Mucosa of descending colon (tissue), 3 donors: ENCODE measurements around the gene C18orf63. TPM values are rescaled to one million over a fixed set of nuclear protein-coding genes. Genes with fewer than 3 reads are reported as not detected.
A peak's percentile ranks its signal among the peaks of the same experiment; 100 is the strongest.

Experiments used
- ATAC-seq: fragments of 200-7000 bp; cut with Tn5 transposase; one replicate; pipeline ENCODE4 v1.9.1; 2020; ENCODE audit warnings: mild to moderate bottlenecking, moderate library complexity
- DNase-seq, 3 donors: peaks; one replicate each; pipeline ENCODE4 v3.0.0-alpha.2; 2020
- H3K36me3 ChIP-seq: fragments of 200-600 bp; one replicate; pipeline ENCODE4 v1.8.0; 2021; ENCODE audit warnings: low read depth, mild to moderate bottlenecking
- H3K4me1 ChIP-seq: fragments of 200-600 bp; one replicate; pipeline ENCODE4 v1.8.0; 2021; ENCODE audit warnings: low read depth, mild to moderate bottlenecking
- H3K4me3 ChIP-seq: fragments of 200-600 bp; one replicate; pipeline ENCODE4 v1.8.0; 2021; ENCODE audit warnings: mild to moderate bottlenecking
- H3K9me3 ChIP-seq: fragments of 200-600 bp; one replicate; pipeline ENCODE4 v1.8.0; 2021; ENCODE audit warnings: mild to moderate bottlenecking
- intact Hi-C, 2 donors: fragments of 100-400 bp; cut with DNase I in 1 of 2; cut with micrococcal nuclease in 1 of 2; formaldehyde crosslinking; loops; one replicate each; pipeline versions ENCODE4 v1.11.0 to v1.11.1; 2022; cut with DNase I, micrococcal nuclease
- total RNA-seq, 3 donors: library from RNA; stranded (reverse); fragmentation: NEBNext Ultra II Directional in 2 of 3; extraction: Animal tissue kit (Norgen Biotek cat#: 25700) in 2 of 3; gene quantifications; one replicate each; pipeline versions ENCODE4 v1.2.1 to v1.2.4, GENCODE V29; 2021 to 2023
- TF ChIP-seq, protein P1 (sequence below): fragments of 200-600 bp; IDR thresholded peaks from one replicate; pipeline ENCODE4 v1.8.0; 2022; ENCODE audit warnings: antibody characterized with exemption, mild to moderate bottlenecking
- donor health status: DM: no; HTN: no; CAD: no; lungs with moderate emphysema.
- donor health status: DM: no; HTN: no; CAD: no.
- donor health status: DM: no; HTN: yes; CAD: no.

C18orf63 gene
- total RNA-seq, 3 donors from 2014 or later = not detected

DNA sequence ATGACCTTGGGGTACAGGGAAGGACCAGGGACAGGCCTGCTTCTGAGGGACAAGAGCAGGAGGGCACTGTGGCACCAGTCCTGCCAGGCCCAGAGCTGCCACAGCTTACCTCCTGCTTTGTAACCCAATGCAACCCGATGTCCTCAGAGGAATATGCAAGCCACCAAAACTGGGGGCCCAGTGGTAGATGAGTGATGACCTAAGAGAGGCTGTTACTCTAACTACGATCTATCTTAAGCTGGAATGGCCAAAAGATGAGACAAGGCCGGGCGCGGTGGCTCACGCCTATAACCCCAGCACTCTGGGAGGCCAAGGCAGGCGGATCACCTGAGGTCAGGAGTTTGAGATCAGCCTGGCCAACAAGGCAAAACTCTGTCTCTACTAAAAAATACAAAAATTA, 36.7 kb upstream of the C18orf63 start:
- Histone ChIP-seq H3K4me1 (peaks cover 27% of the 10 kb centered on the region), H3K4me3 (no peak overlapping the region), H3K36me3 (no peaks in the 10 kb centered on the region), H3K9me3 (no peaks in the 10 kb centered on the region)
- DNase-seq (no peak), ATAC-seq (no peak)
- intact Hi-C loops = no loop called here
- TF ChIP-seq, protein P1, sequence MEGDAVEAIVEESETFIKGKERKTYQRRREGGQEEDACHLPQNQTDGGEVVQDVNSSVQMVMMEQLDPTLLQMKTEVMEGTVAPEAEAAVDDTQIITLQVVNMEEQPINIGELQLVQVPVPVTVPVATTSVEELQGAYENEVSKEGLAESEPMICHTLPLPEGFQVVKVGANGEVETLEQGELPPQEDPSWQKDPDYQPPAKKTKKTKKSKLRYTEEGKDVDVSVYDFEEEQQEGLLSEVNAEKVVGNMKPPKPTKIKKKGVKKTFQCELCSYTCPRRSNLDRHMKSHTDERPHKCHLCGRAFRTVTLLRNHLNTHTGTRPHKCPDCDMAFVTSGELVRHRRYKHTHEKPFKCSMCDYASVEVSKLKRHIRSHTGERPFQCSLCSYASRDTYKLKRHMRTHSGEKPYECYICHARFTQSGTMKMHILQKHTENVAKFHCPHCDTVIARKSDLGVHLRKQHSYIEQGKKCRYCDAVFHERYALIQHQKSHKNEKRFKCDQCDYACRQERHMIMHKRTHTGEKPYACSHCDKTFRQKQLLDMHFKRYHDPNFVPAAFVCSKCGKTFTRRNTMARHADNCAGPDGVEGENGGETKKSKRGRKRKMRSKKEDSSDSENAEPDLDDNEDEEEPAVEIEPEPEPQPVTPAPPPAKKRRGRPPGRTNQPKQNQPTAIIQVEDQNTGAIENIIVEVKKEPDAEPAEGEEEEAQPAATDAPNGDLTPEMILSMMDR = no peak

DNA sequence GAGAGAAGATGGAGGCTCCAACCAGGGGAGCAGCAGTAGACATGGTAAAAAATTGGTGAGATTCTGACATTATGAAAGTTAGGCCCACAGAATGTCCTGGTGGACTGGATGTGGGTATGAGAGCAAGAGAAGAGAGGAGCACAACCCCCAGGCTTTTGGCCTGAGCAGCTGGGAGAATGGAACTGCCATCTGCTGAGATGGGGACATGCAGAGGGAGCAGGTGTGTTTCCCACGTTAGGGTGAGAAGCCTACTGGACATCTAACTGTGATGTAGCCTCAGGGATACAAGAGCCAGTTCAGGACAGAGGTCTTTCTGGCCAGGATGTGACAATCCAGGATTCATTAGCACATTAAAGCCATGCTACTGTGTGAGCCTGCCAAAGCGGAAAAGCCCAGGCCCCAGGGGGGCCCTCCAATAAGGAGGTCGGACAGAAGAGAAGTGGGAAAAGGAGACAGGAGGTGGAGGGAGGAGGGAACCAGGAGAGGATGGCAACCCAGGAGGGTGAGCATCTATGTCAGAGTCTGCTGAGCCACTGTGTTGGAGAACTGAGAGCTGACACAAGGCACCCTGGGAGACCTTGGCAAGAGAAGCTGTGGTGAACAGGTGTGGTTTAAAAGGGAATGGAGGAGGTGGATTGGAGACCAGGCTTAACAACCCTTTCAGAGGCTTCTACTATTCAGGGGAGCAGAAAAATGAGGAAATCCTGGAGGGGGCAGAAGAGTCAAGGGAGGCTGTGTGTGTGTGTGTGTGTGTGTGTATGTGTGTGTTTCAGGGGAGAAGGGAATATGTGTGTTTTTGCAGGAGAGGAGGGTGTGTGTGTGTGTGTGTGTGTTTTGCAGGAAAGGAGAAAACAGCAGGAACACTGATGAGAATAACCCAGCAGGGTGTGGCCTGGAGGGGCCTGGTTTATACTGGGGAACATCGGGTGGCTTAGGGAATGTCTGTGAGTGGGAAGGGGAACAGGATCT, 34.3 kb upstream of the C18orf63 start:
- TF ChIP-seq, protein P1 = no peak
- peaks cover 36% of the 10 kb centered on the region for H3K4me1 ChIP-seq
- intact Hi-C loops = no loop called here
- DNase-seq (peak in 2 of 3 donors; percentile 21 to 49), ATAC-seq (peak; percentile 75)
- no peak overlapping the region for H3K4me3 ChIP-seq
- no peaks in the 10 kb centered on the region for H3K9me3 ChIP-seq
- H3K36me3 ChIP-seq = no peaks in the 10 kb centered on the region

DNA sequence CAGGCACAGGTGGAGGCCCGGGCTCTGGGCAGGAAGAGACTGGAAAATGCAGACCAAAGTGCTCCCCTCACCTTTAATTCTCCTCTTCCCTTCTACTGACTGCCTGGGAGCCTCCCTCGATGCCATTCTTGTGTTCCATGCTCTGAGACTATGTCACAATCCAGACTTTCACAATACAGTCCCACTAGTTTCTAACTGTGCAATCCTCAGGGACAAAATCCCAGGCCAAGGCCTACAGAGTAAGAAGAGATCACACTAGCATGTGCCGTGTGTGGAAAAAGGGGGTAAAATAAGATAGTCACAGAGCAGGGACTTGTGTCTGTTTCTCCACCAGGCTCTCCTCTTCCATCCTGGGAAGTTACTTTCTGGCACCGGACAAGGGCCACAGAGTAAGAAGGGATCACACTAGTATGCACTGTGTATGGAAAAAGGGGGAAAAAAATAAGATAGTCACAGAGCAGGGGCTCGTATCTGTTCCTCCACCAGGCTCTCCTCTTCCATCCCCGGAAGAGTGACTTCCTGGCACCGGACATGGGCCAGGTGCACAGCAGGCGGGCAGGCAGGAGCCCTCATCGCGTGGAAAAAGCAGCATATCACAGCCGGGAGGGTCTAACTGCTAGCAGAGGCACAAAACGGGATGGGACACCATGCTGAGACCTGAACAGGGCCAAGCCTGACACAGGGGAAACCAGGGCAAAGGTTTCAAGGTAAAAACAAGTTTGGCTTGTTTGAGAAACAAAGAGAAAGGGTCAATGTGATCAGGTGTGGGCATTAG, 33.5 kb upstream of the C18orf63 start:
- H3K4me1 ChIP-seq = peaks cover 36% of the 10 kb centered on the region
- H3K9me3 ChIP-seq = no peaks in the 10 kb centered on the region
- peak in 1 of 3 donors; percentile 39 for DNase-seq
- intact Hi-C loops = no loop called here
- H3K4me3 ChIP-seq = no peak overlapping the region
- TF ChIP-seq, protein P1 = no peak
- no peaks in the 10 kb centered on the region for H3K36me3 ChIP-seq
- peak; percentile 57 for ATAC-seq

DNA sequence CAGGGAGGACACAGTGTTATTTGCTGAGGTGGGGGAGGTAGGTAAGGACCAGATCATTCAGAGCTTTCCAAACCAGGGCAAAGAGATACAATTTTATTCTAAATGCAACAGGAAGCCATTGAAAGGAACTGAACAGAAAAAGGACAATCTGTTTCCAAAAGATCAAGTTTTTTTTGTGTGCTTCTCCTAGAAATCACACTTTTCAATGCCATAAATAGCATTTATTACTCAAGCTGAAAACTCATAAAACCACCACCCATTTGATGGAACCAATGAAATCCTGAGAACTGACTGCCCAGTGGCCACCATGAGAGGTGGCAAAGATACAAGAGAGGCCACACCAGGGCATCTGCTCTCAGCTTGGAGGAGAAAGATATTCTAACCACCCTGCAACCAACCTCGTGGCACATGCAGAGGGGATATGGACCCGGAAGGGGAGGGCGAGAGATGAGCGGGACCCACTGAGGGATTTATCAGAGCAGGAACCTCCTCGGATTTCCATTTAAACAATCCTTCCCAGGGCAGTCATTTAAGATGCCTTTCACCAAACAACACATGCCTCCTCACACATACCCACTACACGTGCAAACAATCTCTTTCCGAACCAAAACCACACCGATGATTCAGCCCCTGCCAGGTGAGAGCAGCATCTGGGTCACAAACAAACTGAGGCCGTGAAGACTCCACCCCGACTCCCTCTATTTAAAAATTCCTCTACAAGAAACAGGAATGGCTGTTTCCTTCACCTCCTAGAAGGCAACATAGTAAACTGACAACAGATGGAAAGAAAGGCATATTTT, 32.7 kb upstream of the C18orf63 start:
- no peak overlapping the region for H3K4me3 ChIP-seq
- ATAC-seq = no peak
- no peak for DNase-seq
- H3K36me3 ChIP-seq = no peaks in the 10 kb centered on the region
- peaks cover 36% of the 10 kb centered on the region for H3K4me1 ChIP-seq
- TF ChIP-seq, protein P1 = no peak
- intact Hi-C loops = no loop called here
- H3K9me3 ChIP-seq = no peaks in the 10 kb centered on the region

DNA sequence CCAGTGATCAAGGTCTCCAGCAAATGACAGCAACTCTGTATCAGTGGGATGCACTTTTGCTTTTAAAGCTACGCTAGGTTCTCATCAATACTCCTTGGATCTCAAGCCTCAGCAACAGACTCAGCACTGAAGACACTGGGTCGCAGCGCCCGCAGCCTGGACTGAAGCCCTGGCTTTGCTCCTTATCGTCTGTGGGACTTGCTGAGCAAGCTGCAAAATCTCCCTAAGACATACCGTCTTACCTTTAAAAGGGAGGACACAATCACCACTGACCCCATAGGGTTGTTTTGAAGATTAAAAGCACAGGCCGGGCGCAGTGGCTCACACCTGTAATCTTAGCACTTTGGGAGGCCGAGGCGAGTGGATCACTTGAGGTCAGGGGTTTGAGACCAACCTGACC, 32.0 kb upstream of the C18orf63 start:
- TF ChIP-seq, protein P1 = no peak
- Histone ChIP-seq H3K4me3 (no peak overlapping the region), H3K36me3 (no peaks in the 10 kb centered on the region), H3K4me1 (peaks cover 36% of the 10 kb centered on the region), H3K9me3 (no peaks in the 10 kb centered on the region)
- intact Hi-C loops = no loop called here
- no peak for DNase-seq
- no peak for ATAC-seq
